KG1 (cell line): ENCODE measurements around the gene TAS1R3.
"Not testable (repeated sequence)": the region's sequence is repeated elsewhere in the genome, so short reads cannot be mapped to it uniquely, and the experiment has no call there.

Experiments
- DNase-seq: peaks from one replicate; lab custom pipeline; 2025; lab: John Stamatoyannopoulos, UW

Gene TAS1R3

GRCh38 chr1:1309251-1310108 is 21.6 kb upstream of the TAS1R3 start:
- no peak for DNase-seq

GRCh38 chr1:1310109-1310385 is 21.0 kb upstream of the TAS1R3 start:
- DNase-seq, result no peak

DNA sequence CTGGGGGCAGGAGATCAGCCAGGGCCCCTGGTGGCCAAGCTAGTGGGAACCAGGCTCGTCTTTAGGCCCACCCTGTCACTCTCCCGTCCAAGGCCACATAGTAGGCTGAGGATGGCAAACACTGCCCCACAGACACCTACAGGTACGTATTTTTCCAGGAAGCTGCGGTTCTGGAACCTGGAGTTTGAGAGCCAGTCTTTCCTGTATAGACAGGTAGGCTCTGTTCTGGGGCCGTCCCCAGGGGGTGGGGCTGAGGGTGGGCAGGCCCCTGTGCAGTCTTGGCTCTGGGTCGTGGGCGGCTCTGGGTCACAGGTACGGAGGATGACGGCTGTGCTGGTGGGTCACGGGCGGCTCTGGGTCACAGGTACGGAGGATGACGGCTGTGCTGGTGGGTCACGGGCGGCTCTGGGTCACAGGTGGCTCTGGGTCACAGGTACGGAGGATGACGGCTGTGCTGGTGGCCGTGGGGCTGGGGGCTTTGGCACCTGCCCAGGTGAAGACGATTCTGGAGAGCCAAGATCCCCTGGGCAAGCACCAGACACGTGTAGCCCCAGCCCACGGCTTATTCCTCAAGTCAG is 20.5 kb upstream of the TAS1R3 start:
- no peak for DNase-seq

DNA sequence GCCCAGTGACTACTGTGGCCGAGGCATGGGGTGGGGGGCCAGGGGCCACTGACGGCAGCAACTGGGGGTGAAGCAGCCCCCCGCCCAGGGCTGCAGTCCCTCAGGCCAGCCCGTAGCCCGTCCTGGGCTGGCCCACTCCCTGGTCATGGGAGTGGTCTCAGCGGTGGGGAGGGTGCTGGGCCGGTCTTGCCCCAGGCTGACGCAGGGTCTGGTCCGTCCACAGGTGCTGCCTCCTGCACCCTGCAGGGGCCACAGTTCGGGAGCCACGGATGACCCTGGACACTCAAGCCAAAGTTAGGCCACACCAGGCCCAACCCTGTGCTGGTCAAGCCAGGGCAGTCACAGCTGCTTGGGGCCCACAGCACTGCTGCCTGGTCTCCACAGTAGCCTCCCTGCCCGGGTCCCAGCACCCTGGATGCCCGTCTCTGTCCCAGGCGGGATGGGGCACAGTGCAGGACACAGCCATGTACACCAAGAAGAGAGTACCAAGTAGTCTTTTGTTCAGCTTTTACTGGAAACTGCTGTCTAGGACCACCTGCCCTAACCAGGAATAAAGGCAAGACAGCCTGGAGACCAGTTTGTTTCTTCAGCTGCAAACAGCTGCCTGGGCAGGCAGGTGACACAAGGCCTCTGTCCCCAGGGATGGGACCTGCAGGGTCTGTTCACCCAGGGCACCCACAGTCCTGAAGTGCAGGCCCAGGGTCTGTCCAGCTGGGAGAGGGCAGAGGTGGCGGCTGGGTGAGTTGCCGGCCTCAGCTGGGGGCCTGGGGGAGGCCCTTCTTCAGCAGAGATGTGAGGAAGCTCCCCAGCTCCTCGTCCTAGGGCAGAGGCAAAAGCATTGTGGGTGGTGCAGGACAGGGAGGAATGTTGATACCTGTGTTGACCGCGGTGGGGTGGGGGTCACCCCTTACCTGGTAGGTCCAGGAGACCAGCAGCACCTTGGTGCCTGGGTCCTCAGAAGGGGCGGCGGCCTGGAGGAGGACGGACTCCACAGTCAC is 19.7 kb upstream of the TAS1R3 start:
- no peak for DNase-seq

DNA sequence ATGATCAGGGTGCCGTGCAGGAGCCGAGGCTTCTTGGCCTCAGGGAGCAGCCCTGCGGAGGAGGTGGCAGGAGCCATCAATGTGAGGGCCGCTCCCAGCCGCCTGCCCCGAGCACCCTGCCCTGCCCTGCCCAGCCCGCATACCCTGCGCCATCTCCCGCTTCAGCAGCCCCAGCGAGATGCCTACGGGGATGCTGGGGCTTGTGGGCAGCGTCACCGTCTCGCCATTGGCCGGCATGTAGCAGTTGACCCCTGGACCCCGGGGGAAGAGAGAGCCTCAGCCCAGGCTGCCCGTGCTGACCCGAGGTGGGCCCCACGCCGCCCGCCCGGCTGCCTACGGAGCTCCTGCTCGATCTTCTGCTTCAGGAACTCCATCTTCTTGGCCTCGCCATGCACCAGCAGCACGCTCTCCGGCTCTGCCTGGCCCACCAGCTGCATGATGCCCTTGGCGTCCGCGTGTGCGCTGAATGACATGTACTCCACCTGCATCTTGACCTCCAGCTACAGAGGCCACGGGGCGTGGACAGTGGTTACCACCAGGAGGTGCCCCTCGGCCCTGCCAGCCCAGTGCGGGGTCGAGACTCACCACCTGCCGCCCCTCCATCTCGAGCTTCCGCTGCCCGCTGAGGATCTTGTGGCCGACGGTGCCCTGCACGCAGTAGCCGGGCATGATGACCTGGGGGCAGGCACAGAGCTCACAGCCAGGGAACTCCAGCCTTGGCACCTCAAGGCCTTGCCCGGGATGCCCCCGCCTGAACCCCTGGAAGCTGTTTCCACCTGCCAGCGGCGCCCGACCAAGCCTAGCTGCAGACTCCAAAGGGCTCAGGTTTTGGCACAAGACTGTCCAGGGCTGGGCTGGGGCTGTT is 18.4 kb upstream of the TAS1R3 start:
- DNase-seq, result no peak

DNA sequence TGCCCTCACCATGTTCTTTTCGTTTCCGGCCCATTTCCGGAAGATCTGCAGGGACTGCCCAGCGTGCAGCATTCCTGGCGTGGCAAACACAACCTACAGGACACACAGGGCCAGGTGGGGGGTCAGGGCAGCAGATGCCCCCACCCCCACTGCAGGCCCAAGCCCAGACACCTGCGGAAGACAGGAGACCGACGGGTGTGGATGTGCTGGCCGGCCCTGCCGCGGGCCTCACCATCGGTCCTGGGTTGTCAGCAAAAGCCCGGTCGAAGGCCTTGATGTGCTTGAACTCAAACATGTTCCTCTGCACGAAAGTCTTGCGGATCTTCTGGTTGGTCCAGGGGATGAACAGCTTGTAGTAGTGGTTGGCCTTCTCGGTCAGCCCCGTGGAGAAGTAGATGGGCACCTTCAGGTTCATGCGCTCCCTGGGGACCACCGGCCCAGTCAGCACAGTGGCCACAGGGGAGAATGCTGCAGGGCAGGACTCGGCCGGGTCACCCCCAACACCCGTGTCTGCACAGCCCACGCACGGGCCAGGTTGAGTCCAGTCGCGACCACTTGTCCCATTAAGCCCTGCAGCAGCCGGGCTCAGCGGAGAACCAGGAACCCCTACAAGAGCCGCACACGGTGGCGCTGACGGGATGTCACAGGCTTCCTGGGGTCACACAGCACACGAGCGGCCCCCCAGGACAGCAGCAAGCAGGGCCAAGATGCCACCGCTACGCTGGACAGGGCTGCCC is 17.4 kb upstream of the TAS1R3 start:
- no peak for DNase-seq

- no peak for DNase-seq
Measured at GRCh38 chr1:1314237-1314586, 16.9 kb upstream of the TAS1R3 start.

DNA sequence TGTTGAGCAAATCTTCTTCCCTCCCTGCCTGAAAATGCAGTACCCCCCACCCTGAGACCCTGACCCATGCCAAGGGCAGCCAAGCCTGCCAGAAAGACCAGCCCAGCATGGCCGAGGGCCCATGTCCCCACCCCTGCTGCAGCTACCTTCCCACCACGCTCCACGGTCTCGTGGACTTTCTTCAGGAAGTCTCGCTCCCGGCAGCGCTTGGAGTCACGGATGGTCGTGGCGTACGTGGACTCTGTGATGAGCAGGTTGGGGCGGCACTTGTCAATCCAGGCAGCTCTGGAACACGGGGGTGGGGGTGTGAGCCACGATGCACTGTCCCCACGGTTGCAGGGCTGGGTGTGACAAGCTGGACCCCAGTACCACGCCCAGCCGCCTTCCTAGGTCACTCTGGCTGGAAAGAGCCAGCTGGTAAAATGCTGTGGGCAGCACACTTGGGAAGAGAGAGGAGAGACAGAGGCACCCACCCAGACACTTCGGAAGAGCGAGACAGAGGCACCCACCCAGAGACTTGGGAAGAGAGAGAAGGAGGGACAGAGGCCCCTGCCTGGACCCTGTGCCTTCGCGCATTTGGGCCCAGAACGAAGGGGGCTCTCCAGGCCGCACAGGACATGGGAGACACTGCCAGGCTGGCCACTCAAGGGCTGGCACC is 16.3 kb upstream of the TAS1R3 start:
- DNase-seq, result no peak

GRCh38 chr1:1315435-1315954 is 15.6 kb upstream of the TAS1R3 start:
- no peak for DNase-seq

DNA sequence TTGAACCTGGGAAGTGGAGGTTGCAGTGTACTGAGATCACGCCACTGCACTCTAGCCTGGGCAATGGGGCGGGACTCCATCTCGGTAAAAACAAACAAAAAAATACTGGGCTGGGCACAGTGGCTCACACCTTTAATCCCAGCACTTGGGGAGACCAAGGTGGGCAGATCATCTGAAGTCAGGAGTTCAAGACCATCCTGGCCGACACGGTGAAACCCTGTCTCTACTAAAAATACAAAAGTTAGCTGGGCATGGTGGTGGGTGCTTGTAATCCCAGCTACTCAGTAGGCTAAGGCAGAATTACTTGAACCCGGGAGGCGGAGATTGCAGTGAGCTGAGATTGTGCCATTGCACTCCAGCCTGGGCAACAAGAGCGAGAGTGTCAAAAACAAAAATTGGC is 14.9 kb upstream of the TAS1R3 start:
- DNase-seq, result not testable (repeated sequence)

DNA sequence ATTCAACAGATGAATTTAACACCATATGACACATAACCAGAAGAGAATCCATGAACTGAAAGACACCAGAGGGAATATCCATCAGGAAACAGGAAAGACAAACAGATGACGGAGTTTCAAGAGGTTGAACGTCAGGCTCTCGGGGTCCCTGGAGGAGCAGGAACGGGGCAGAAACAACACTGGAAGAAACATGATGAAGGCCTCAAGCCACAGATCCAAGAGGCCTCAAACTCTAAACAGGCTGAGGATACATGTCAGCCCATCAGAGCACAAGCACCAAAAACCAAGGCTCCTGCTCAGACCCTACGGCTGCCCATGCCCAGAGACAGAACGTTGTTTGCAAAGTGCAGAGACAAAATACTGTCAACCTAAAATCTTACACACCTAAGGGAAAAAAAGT is 13.7 kb upstream of the TAS1R3 start:
- no peak for DNase-seq

DNA sequence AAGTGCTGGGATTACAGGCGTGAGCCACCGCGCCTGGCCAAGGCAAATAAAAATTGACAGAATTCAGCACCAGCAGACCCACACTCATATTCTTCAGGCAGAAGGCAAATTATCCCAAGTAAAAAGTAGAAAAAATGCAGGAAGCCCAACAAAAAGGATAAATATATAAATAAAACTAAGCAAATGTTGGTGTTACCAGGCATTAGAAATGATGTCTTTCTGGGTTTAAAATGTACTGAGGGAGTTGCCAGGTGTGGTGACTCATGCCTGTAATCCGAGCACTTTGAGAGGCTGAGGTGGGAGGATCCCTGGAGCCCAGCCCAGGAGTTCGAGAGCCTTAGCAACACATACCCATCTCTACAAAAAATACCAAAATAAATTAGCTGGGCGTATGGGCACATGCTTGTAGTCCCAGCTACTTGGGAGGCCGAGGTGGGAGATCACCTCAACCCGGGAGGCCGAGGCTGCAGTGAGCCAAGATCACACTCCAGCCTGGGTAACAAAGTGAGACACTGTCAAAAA is 12.9 kb upstream of the TAS1R3 start:
- DNase-seq, result no peak

DNA sequence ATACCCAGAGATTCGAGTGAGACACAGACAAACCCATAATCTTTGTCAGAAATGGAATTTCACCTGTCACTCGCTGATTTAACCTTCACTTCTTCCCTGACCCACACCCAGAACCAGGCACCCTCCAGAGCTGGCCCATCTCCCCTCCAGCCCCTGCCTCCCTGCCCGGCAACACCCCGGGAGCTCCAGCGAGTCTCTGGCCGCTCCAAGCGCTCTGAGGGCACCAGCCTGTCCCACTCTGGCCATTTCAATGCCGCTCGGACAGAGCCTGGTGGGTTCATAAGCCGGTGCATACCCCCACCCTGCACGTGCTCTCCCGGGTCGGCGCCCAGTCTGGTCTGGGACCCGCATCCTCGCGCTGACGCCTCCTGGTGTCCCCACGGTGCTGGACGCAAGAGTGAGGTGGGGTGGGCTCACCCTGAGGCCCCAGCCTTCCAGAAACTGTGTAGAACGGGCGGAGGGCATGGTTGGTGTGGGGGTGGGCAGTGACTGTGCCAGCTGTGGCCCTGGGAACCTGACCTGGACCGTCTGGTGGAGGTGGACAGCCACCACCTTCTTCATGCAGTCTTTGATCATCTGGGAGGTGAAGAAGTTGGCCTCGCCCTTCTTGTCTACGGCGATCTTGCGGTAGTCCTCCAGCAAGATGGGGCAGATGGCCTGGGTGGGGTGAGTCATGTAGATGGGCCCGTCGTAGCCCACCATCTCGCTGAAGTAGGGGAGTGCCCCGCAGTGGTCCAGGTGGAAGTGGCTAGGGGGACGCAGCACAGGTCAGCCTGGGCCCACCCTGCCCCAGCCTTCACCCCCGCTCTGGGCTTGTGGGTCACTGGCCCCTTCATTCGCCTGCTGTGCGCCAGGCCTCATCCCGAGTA is 12.1 kb upstream of the TAS1R3 start:
- no peak for DNase-seq

- no peak for DNase-seq
Measured at GRCh38 chr1:1319646-1319941, 11.5 kb upstream of the TAS1R3 start.

DNA sequence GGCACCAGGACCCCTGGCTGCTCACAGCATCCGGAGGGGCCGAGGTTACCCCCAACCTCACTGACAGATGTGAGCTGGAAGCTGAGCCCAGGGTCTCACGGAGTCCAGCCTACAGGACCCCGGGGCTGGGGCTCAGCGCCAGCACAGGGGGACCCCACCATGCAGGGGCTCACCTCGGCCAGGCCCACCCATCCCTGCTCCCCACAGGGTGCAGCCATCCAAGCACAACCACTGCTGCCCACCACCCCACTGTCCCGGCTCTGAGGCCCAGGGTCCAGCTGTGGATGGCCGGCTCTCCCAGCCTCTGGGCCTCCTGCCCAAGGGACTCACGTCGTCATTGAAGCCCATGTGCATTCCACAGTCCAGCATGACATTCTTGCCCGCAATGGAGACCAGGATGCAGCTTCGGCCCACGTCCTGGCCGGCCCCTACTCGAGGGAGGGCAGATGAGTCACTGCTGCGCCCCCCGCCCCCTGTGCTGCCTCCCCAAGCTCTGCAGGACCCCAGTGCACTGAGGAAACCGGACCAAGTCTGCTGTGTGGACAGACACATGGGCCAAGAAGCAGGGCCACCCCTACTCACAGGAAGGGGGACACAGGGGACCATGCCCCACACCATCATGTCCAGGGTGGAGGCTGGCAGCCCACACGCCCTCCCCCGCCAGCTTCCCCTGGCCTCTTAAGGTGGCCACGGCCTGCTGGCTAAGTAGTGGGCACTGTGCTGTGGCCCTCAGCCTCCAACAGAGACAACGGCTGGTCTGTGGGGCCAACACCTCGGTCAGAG is 10.2 kb upstream of the TAS1R3 start:
- no peak for DNase-seq

DNA sequence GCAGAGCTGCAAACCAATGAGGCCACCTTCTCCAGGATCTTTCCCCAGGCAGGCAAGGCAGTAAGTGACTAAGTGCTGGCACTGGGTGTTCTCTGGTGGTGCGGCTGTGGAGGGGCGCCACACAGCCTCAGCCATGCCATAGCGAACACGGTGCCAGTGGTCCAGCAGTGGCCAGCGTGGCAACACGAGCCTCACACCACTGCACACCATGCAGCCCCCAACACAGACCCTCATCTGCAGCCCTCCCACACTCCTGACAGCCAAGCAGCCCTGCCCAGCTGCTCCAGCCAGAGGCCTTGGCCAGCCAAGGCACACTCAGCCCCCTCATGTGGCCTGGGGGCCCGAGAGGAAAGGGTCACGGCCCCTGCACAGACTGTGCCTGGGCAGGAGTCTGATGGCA is 9.6 kb upstream of the TAS1R3 start:
- DNase-seq, result no peak

GRCh38 chr1:1322418-1322817 is 8.7 kb upstream of the TAS1R3 start:
- DNase-seq, result no peak

GRCh38 chr1:1322952-1323351 is 8.1 kb upstream of the TAS1R3 start:
- DNase-seq, result no peak

DNA sequence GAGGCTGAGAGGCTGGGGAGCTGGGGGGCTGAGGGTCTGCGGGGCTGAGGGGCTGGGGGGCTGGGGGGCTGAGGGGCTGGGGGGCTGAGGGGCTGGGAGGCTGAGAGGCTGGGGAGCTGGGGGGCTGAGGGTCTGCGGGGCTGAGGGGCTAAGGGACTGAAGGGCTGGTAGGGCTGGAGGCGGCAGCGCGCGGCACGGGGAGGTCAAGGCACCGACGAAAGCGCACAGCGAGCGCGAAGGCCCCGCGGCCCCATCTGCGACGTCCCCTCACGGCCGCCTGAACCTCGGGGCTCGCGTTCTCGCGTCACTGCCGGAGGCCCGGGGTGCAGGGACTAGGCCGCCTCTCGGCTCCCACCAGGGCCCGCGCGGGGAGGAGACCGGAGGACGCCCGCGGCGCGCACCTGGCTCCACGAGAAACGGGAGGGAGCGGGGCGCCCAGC is 7.0 kb upstream of the TAS1R3 start:
- DNase-seq, result no peak
